ENCODE results near the gene CLEC11A.

GRCh38 chr19:50772476-50772875, 49.3 kb downstream of the CLEC11A start:
- TF ChIP-seq PAX8 (IDR thresholded peaks at IDR 0.05) (no peak), CTCF (IDR thresholded peaks at IDR 0.05 in 2 of 3, conservative IDR thresholded peaks at IDR 0.05 in 1 of 3; ENCODE audit: control insufficient read depth in 2 of 3, extremely low read depth in 1 of 3, insufficient read depth in 1 of 3, low read depth in 3 of 3, low read length in 3 of 3) (no peak), POLR2A (IDR thresholded peaks at IDR 0.05; ENCODE audit: low read depth, low read length) (no peak), POLR2AphosphoS2 (IDR thresholded peaks at IDR 0.05; ENCODE audit: low read depth, low read length) (no peak), EZH2 (IDR thresholded peaks at IDR 0.05; ENCODE audit: borderline replicate concordance, control insufficient read depth, low read depth, low read length) (no peak), CBX5 (IDR thresholded peaks at IDR 0.05; ENCODE audit: low read depth) (no peak), SPI1 (IDR thresholded peaks at IDR 0.05; ENCODE audit: borderline replicate concordance, insufficient read depth, low read depth, low read length) (no peak), IRF3 (IDR thresholded peaks at IDR 0.05) (no peak)
